NCI-H2107 treated with DMSO at 0.1 percent for 48 hours (cell line): ENCODE measurements around the gene TUBB4A.

Source experiments
- DNase-seq: peaks from one replicate; lab custom pipeline; 2025; ENCODE audit not compliant: unreplicated experiment; lab: John Stamatoyannopoulos, UW

TUBB4A gene

DNA sequence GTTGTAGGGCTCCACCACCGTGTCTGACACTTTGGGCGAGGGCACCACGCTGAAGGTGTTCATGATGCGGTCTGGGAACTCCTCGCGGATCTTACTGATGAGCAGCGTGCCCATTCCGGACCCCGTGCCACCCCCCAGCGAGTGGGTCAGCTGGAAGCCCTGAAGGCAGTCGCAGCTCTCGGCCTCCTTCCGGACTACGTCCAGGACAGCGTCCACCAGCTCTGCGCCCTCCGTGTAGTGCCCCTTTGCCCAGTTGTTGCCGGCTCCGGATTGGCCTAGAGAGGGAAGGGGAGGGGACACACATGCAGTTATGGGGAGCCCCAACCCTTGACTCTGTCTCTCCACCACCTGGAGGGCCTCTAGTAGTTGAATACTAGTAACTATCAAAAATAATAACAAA, 6.2 kb downstream of the TUBB4A start:
- no peak for DNase-seq

DNA sequence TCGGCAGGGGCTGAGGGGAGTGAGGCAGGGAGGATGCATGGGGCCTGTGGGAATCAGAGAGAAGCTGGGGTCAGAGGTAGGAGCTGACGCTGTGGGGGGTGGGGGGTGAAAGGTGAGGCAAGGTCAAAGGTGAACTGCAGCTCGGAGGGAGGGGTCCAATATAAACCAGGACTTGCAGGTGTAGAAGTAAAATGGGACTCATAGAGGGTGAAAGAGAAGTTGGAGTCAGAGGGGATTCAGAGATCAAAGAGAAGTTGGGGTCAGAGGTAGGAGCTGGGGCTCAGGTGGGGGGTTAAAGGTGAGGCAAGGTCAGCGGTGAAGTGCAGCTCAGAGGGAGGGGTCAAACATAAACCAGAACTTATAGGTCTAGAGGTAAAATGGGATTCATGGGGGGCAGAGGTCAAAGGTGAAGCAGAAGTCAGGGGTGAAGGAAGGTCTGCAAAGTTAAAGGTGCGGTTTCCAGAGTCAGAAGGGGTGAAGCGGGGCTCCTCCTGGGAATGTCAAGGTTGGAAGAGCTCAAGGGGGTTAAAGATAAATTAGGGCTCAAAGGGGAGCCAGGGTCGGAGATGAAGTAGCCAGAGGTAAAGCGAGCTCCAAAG, 7.6 kb downstream of the TUBB4A start:
- DNase-seq, result no peak

DNA sequence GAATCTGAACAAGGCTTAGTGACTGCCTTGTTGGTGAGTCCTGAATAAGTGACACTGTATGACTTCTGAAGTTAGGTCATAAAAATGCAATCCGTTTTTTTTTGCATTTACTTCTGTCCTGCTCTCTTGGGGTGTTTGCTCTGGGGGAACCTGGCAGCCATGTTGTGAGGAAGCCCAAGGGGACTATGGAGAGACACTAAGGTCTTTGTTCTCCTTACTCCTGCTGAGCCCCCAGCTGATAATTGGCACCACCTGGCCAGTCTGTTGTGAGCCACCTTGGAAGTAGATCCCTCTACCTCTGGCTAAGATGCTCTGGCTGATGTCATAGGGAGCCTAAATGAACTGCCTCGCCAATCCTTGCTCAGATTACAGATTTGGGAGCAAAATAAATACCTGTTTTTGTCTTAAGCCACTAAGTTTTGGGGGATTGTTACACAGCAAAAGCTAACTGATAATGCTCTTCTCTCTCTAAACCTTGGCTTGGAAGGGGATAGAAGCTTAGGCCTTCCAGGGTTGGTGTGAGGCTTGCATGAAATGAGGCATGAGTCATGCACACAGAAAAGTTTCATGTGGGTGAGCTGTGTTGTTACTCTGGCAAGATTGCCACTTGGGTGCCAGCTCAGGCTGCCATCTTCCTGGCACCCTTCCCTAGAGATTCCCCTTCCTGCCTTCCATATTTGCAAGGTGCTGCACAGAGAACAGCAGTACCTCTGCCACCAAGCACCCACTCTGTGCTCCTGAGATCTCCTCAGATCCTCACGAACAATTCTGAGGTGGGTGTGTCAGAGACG, 10.1 kb downstream of the TUBB4A start:
- no peak for DNase-seq

DNA sequence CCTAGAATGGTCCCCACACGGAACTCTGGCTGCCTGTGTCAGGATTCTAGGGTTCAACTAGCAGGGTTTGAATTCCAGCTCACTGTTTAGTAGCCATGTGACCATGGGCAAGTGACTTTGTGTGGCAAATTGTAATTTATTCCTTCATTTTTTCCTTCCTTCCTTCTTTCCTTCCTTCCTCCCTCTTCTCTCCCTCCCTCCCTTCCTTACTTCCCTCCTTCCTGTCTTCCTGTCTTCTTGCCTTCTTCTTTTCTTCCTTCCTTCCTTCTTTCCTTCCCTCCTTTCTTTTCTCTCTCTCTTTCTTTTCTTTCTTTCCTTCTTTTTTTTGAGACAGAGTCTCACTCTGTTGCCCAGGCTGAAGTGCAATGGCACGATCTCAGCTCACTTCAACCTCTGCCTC, 12.0 kb downstream of the TUBB4A start:
- DNase-seq, result no peak

DNA sequence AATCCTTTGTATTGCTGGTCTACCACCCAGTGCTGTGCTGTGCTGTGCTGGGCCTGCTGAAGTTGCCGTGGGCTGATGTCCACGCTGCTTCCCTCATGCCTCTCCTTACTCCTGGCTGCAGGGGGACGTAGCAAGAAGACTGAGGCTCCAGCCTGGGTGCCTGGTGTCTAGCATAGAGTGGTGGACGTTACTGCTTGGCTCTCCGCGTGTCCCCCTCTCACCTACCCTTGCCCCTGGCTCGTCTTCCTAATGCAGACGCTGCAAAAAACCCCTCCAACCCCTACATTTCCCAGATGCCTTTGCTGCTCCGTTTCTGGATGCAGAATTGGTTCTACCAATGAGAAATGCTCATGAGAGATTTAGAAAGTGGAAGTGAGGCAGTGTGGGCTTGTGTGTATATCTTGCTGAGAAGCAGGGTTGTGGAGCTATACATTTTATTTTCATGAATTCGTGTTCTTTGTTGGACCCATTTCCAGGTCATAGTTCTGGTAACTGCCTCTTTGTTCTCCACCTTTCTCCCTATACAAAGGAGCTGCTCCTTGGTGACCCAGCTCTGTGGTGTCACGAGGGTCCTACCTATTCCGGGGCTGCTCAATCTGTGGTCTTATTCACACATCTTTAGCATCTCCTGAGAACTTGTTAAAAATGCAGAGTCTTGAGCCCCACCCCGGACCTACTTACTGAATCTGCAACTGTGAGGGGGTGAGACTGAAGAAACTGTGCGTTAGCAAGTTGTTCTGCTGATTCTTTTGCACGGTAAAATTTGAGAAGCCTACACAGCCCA, 12.6 kb downstream of the TUBB4A start:
- DNase-seq, result no peak

DNA sequence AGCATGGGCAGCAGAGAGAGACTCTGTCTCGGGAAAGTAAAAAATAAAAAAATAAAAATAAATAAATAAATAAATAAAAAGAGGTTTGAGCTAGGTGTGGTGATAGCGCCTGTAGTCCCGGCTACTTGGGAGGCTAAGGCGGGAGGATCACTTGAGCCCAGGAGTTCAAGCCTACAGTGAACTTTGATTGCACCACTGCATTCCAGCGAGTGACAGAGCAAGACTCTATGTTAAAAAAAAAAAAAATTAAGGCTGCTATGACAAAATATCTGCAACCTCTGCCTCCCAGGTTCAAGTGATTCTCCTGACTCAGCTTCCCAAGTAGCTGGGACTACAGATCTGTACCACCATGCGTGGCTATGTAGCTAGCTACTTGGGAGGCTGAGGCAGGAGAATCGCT, 17.3 kb downstream of the TUBB4A start:
- no peak for DNase-seq

DNA sequence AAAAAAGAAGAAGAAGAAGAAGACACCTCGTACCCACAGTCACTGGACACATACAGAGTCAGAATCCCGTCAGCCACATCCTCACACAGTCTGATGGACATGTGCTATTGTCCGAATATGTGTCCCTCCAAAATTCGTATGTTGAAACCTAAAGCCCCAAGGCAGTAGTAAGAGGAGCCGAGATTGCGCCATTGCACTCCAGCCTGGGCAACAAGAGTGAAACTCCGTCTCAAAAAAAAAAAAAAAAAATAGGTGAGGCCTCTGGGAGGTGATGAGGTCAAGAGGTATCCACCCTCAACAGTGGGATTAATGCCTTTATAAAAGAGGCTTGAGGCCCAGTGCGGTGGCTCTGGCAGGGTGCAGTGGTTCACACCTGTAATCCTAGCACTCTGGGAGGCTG, 17.9 kb downstream of the TUBB4A start:
- DNase-seq, result no peak

DNA sequence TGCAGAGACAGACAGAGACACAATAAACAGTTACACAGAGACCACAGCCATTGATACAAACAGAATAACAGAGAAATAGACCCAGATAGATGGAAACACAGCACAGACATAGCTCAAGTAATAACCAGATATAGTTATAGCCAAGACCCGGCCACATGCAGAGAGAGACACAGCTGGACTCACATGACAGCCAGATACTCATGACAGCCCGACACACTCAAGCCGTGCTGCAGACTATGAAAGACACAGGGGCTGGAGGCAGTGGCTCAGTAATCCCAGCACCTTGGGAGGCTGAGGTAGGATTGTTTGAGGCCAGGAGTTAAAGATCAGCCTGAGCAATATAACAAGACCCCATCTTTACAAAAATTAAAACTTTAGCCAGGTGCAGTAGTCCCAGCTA, 18.9 kb downstream of the TUBB4A start:
- DNase-seq, result no peak

DNA sequence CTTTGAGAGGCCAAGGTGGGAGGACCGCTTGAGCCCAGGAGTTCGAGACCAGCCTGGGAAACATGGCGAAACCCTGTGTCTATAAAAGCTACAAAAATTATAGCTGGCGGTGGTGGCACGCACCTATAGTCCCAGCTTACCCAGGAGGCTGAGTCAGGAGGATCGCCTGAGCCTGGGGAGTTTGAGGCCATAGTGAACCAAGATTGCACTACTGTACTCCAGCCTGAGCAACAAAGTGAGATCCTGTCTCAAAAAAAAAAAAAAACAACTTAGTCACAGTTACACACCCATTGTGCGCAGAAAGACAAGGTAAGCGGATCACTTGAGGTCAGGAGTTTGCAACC, 19.8 kb downstream of the TUBB4A start:
- no peak for DNase-seq

DNA sequence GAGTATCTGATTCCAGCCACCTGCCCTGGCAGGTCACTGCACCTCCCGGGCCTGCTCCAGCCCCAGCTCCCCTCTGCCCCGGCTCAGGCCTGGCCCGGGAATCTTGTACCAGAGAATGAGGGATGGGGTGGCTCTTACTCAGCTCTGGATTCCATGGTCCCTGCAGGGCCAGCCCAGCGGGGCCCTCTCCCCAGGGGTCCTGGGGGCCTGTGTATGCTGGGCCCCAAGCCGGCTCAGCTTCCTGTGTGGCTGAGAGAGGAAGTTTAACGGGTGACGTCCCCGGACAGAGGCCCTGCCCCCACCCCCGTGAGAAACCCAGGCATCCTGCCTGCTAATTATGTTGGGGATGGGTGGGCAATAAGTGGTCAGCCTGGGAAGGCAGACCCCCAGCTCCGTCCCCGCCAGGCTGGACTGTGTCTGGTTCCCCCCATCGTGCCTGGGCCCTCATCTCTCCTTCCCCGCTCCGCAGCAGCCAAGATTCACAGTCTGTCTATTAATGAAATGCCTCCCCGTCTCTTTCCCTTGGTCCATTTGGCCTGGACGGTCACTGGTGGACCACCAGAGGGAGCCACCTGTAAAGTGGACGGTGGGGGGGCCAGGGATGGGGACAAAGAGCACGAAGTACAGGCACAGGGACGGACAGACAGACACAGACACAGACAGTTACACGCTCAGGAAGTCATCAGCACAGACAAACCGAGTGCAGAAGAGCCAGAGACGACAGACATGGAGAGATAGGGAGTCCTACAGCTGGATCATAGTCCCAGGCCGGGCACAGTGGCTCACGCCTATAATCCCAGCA, 20.4 kb downstream of the TUBB4A start, which contains the start of gene DENND1C:
DENND1C (minus strand) TSS at position 247 of the 802 bp plus-strand sequence; CDS start at position 155, 92 bp downstream.
- no peak for DNase-seq

DNA sequence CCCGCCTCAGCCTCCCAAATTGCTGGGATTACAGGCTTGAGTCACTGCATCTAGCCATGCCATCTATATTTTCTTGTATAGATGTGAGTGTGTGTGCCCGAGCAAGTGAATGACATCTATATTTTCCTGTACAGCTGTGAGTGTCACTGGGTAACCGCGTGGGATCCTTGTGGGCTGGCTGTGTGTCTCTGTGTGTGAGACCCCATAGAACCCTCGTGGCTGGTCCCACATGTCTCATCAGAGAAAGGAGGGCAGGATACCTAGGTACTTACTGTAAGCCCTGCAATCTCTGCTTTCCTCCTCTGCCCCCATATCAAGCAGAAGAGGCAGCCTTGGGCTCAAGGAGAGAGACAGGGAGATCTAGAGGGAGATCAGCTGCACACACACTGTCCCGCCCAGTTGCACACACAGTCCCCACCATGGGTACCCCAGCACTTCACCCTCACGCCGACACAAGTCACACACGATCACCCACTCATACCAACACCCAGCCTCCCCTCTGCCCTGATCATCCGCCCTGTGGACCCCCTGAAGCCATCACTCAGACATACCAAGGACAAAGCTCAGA, 21.2 kb downstream of the TUBB4A start:
- no peak for DNase-seq

DNA sequence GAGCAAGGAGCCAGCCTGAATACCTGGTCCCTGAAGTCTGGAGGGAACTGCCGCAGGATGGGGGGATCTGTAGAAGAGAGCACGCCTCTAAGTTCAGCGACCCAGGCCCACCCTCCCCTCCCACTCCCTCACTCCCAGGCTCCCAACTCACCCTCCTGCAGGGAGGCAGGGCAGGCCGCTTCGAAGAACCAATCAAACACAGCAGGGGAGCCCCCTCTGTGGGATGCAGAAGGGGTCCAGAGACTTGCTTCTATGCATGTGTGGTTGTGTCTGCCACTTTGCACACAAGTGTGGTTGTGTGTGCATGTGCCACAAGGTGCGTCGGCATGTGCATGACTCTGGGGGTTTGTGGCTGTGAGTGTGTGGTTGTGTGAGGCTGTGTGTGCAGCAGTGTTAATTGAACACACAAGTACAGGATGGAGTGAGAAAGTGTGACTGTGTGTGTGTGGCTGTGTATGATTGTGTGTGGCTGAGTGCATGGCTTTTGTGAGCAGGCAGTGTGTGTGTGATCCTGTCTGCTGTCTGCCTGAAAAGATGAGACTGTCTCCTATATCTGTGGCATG, 22.2 kb downstream of the TUBB4A start:
- DNase-seq, result no peak

DNA sequence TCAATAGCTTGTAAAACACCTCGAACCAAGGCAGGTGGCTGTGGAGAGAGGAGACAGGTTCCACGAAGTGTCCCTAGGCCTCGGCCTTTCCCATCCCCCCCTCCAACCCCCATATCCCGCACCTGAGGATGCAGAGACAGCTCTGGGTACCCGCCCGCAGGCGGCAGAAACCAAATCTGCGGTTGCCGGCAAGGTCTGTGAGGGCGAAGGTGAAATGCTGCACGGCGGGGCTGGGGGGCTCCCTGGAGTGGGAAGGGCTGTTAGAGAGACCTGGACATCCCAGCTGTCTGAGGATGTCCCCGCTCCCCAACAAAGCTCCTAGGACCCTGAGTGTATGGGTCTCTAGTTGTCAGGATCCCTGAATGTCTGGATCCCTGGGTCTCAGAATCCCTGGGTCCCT, 23.3 kb downstream of the TUBB4A start:
- no peak for DNase-seq

DNA sequence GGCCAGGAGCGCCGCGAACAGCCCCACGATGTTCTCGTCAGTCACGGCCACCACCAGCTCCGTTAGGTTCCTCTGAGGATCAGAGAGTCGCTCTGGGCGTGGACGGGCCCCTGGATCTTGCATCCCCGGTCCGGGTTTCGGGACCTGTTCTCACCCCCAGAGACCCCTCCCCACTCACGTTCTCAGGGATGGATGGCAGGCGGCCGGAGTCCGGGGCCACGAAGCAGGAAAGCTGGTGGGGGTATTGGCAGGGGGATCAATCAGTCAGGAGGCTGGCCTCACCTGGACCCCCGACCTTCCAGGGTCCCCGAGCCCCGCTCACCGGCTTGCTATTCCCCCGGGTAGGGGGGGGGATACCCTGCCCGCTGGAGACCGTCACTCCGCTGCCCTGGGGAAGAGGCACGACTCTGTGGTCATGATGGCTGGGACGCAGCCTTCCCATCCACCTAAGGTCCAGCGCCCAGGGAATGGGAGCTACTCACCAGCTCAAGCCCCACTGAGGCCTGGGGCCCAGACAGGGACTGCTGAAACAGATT, 25.1 kb downstream of the TUBB4A start:
- DNase-seq, result no peak

DNA sequence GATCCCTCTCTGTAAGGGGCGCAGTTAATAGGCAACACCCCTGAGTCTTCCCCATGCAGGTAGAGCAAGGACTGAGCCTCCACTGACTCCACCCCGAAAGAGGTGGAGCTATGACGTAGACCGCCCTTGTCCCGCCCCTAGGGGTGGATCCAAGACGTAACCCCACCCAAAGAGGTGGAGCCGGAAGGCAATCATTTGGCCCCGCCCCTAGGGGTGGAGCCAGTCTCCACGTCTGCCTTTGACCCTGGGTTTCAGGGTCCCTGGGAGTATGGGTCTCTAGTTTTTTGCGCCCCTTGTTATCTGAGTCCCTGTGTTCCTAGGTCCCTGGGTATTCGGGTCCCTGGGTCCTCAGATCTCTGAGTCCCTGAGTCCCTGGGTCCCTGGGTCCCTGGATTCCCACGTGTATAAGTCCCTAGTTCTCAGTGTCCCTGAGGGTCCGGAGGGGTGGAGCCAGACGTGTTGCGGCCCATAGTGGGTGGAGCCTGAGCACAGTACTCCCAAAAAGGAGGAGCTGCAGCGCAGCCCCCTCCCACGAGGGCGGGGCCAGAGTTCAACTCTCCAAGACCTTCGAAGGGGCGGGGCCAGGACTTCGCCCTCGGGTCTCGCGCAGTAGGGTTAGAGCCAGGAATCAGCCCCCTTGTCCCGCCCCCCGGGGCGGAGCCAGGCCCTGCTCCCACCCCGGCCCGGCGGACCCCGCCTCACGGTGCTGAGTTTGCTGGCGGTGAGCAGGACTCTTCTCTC, 25.8 kb downstream of the TUBB4A start:
- no peak for DNase-seq

DNA sequence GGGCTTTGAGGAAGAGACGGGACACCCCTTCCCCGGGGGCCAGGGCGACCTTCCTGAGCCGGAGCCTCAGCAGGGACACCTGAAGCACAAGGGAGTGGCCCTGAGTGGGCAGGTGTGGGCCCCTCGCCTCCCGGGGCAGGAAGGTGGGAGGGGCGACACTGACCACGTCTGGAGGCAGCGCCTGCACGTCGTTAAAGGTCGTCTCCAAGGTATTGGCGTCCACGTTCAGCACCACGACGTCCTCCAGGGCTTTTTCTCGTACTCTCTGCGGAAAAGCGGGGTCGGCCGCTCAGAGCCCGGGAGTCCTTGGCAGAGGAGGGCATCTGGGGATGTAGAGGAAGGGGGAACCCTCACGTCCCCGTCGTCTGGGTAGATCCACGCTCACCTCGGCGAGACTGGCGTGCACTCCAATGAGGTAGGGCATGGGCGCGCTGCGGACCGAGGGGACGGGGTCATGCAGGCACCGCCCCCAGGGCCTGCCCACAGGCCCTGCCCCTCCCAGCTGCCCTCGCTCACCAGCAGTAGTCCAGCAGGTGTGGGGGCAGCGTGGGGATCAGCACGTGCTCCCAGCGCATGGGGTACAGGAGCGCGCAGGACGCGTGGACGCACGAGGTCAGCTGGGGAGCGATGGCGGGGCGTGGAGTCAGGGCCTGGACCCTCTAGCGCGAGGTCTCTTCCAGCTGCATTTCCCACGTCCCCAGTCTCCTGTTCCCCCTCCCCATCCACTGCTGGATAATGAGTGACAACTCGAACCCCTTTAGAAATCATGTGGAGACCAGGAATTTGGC, 26.6 kb downstream of the TUBB4A start:
- DNase-seq, result no peak

DNA sequence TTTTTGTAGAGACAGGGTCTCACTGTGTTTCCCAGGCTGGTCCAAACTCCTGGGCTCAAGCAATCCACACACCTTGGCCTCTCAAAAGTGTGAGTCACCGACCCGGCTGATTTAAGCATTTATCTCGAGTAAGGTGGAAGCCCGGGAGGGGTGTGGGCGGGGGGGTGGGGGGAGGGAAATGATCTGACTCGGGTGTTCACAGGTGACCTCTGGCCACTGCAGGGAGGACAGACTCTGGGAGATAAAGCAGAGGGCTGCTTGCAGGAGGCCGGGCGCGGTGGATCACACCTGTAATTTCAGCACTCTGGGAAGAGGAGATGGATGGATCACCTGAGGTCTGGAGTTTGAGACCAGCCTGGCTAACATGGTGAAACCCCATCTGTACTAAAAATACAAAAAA, 28.5 kb downstream of the TUBB4A start:
- no peak for DNase-seq

DNA sequence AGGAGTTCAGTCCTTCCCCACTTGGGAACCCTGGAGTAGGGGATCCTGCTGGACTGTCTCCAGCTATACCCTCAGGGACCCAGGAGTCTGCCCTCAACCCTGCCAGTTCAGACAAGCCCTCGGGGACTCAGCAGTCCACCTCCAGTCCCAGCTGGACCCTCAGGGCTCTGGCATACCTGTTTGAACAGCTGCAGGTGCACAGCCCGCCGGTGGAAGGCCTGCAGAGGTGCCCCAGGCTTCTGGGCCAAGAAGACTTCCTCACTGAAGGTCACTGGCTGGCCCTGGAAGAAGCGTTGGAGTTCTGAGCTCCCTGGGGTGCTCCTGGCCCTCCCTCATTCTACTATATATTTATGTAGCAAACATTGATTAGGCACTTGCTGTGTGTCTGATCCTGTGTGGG, 29.4 kb downstream of the TUBB4A start:
- no peak for DNase-seq

DNA sequence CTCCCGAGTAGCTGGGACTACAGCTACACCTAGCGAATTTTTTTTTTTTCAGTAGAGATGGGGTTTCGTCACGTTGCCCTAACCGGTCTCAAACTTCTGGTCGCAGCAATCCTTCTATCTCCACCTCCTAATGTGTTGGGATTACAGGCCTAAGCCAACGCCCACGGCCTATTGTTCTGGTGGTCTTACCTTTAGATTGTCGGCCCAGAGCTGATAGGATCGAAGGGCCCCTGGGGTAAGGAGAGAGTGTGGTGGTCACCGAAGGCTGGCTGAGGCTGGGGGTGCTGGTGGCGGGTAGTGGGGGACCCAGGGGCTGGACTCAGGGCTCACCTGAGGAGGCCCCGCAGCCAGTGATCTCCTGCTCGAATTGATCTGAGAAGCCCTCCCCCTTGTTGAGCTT, 31.0 kb downstream of the TUBB4A start:
- DNase-seq, result no peak
